K562 (cell line): ENCODE results near the gene SDR42E2. TPM values are rescaled to one million over a fixed set of nuclear protein-coding genes. Genes with fewer than 3 reads are reported as not detected.
A peak's percentile ranks its signal among the peaks of the same experiment; 100 is the strongest.

Source experiments
- ATF1 ChIP-seq, 2 experiments: fragments of 450-650 bp in 1 of 2; IDR thresholded peaks; 2 replicates each; pipeline ENCODE4 v1.6.1; 2016; ENCODE audit warnings: missing compliant biosample characterization in 1 of 2, missing genetic modification characterization in 1 of 2
- EHMT2 ChIP-seq: fragments of 450-650 bp; IDR thresholded peaks from 2 replicates; pipeline ENCODE4 v1.6.1; 2018; ENCODE audit warnings: antibody characterized with exemption
- ETV6 ChIP-seq, 3 experiments: fragments of 150-350 bp in 1 of 3; sonication (generic) in 1 of 3; formaldehyde crosslinking in 1 of 3; IDR thresholded peaks; 2 replicates each; pipeline versions ENCODE4 v1.6.1 to v1.8.0; 2014 to 2022; ENCODE audit warnings: borderline replicate concordance in 2 of 3, low read depth in 2 of 3, antibody characterized with exemption in 1 of 3, low read length in 1 of 3, mild to moderate bottlenecking in 1 of 3, missing genetic modification reagents in 1 of 3
- FOSL1 ChIP-seq: fragments of 200-800 bp; sonication (Bioruptor generic); conservative IDR thresholded peaks from 2 replicates; pipeline ENCODE4 v1.6.1; 2016; ENCODE audit warnings: missing genetic modification characterization, missing compliant biosample characterization
- GTF2F1 ChIP-seq: IDR thresholded peaks from 2 replicates; pipeline ENCODE4 v1.6.1; 2011; ENCODE audit warnings: low read depth, low read length, improper control_type of control experiment
- MAZ ChIP-seq, 2 experiments: fragments of 450-650 bp in 1 of 2; sonication (generic) in 1 of 2; formaldehyde crosslinking; IDR thresholded peaks in 1 of 2; conservative IDR thresholded peaks in 1 of 2; 2 replicates each; pipeline versions ENCODE4 v1.4.0 to v1.5.0; 2020; ENCODE audit warnings: mild to moderate bottlenecking in 1 of 2, missing genetic modification reagents in 1 of 2
- MXI1 ChIP-seq: IDR thresholded peaks from 2 replicates; pipeline ENCODE4 v1.6.1; 2011; ENCODE audit warnings: low read depth, mild to moderate bottlenecking, improper control_type of control experiment, low read length
- NCOA1 ChIP-seq: fragments of 450-650 bp; IDR thresholded peaks from 2 replicates; pipeline ENCODE4 v1.6.1; 2016; ENCODE audit warnings: low read depth
- RAD21 ChIP-seq, 2 experiments: fragments of 250-450 bp in 1 of 2; fragments of 450-650 bp in 1 of 2; sonication (Bioruptor Pico) in 1 of 2; formaldehyde crosslinking in 1 of 2; IDR thresholded peaks in 1 of 2; conservative IDR thresholded peaks in 1 of 2; 2 replicates each; pipeline versions ENCODE4 v1.4.0 to v1.8.0; 2020 to 2022; ENCODE audit warnings: mild to moderate bottlenecking in 2 of 2, moderate library complexity in 1 of 2
- RBM15 ChIP-seq: fragments of 200-400 bp; formaldehyde crosslinking; IDR thresholded peaks from 2 replicates; pipeline ENCODE4 v1.6.1; 2018; ENCODE audit warnings: mild to moderate bottlenecking, low read length, moderate library complexity; ENCODE audit not compliant: insufficient read depth
- RBM34 ChIP-seq: fragments of 200-400 bp; formaldehyde crosslinking; IDR thresholded peaks from 2 replicates; pipeline ENCODE4 v1.6.1; 2018; ENCODE audit warnings: low read length, borderline replicate concordance; ENCODE audit not compliant: insufficient read depth
- ZNF184 ChIP-seq: sonication (generic); formaldehyde crosslinking; IDR thresholded peaks from 2 replicates; pipeline ENCODE4 v1.5.0; 2020; ENCODE audit warnings: missing genetic modification reagents
- polyA plus RNA-seq, 8 experiments: library from polyadenylated mRNA; depleted of rRNA in 4 of 8; stranded (reverse) in 5 of 8; unstranded in 3 of 8; fragments of >200 nt; fragmentation: Nextera tagmentation in 2 of 8; fragmentation: Illumina TruSeq in 1 of 8; extraction: Ambion mirVana in 2 of 8; extraction: Trizol in 1 of 8; gene quantifications; 2 replicates each; pipeline versions ENCODE4 v1.2.1 to v1.2.3, GENCODE V29; 2011 to 2014; ENCODE audit warnings: inconsistent platforms in 1 of 8, missing spikeins in 1 of 8
- total RNA-seq, 7 experiments: library from RNA; depleted of rRNA in 6 of 7; stranded (reverse); fragments of >200 nt in 6 of 7; fragmentation: Illumina TruSeq in 2 of 7; extraction: Trizol in 2 of 7; gene quantifications; 2 replicates each; pipeline versions ENCODE4 v1.2.1 to v1.2.3, GENCODE V29; 2011 to 2021; ENCODE audit warnings: low replicate concordance in 1 of 7
- TF ChIP-seq, protein P1 (sequence below): fragments of 250-450 bp; sonication (Bioruptor Pico); IDR thresholded peaks from 2 replicates; pipeline ENCODE4 v1.9.0; 2021; ENCODE audit warnings: mild to moderate bottlenecking, inconsistent platforms
- TF ChIP-seq, protein P2 (sequence below), 2 experiments: IDR thresholded peaks; 2 replicates each; pipeline ENCODE4 v1.6.1; 2012; ENCODE audit warnings: improper control_type of control experiment in 2 of 2, low read depth in 2 of 2, low read length in 2 of 2, borderline replicate concordance in 1 of 2
- TF ChIP-seq, protein P3 (sequence below), 2 experiments: fragments of 450-650 bp; IDR thresholded peaks; 2 replicates each; pipeline ENCODE4 v1.6.1; 2016

Gene SDR42E2
- total and polyA plus RNA-seq, 9 of the 15 experiments (the other 6 are each of a cell fraction or from before 2014, with no cell fraction given) = 0.03 to 0.07 (median 0.04) TPM; not detected in 4

DNA sequence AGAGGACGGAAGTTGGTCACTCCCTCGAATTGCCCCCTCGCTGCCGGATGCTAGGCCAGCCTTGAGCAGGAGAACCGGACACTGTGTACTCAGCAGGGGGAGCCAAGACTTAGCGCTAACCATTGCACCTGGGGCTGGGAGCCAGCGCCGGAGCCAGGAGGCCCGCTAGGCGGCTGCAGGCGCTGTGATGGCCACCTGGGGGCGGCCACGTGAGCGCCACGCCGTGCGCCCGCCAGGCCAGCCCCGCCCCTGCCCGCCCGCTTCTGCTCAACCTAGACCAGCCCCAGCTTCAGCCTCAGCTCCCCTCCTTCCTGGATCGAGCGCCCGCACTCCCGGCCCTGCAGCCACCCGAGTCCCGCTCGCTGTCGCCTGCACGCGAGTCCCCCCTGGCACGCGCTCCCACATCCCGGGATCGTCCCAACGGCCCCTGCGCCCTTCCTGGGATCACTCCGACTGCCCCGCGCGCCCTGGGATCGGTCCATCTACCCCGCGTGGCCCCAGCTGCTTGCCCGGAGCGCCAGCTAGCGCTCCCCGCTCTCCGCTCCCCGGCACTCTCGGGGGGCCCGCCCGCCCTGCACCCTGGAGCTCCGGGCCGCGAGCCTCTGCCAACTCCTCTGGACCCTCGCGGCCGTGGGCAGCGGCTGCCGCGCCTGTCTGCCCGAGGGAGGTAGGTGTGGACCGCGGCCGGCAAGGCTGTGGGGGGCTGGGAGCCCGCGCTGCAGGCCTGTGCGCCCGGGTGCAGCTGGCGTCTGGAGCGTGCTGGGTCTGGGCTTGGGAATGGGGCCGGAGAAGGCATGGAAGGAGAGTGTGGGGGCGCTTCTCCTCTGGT, 43.9 kb downstream of the SDR42E2 start, which contains the start of gene EEF2K (continued):
- TF ChIP-seq, protein P1, sequence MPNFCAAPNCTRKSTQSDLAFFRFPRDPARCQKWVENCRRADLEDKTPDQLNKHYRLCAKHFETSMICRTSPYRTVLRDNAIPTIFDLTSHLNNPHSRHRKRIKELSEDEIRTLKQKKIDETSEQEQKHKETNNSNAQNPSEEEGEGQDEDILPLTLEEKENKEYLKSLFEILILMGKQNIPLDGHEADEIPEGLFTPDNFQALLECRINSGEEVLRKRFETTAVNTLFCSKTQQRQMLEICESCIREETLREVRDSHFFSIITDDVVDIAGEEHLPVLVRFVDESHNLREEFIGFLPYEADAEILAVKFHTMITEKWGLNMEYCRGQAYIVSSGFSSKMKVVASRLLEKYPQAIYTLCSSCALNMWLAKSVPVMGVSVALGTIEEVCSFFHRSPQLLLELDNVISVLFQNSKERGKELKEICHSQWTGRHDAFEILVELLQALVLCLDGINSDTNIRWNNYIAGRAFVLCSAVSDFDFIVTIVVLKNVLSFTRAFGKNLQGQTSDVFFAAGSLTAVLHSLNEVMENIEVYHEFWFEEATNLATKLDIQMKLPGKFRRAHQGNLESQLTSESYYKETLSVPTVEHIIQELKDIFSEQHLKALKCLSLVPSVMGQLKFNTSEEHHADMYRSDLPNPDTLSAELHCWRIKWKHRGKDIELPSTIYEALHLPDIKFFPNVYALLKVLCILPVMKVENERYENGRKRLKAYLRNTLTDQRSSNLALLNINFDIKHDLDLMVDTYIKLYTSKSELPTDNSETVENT (CRISPR knock-in tag) = peak; percentile 81
- TF ChIP-seq MXI1 (peak; percentile 94), NCOA1 (no peak), GTF2F1 (peak; percentile 78; the same call in 1 of the 2 replicates), FOSL1 (tag) (peak; percentile 16; the same call in 1 of the 2 replicates), ETV6 (IDR thresholded peaks at IDR 0.05; ENCODE audit: borderline replicate concordance in 1 of 2, low read depth in 2 of 2, low read length in 1 of 2) (no peak), ETV6 (CRISPR knock-in tag; IDR thresholded peaks at IDR 0.05; ENCODE audit: borderline replicate concordance) (peak; percentile 91), RBM34 (0 out of 2 replicates have a peak, but pooled peaks have one; percentile 94), EHMT2 (no peak), MAZ (CRISPR knock-in tag; conservative IDR thresholded peaks at IDR 0.05 in 1 of 2, IDR thresholded peaks at IDR 0.05 in 1 of 2) (peak; percentile 97 to 99), RAD21 (CRISPR knock-in tag; conservative IDR thresholded peaks at IDR 0.05 in 1 of 2, IDR thresholded peaks at IDR 0.05 in 1 of 2) (peak; percentile 90 to 94), ATF1 (CRISPR knock-in tag; IDR thresholded peaks at IDR 0.05) (no peak; the same call in 1 of the 2 replicates), ATF1 (tag; IDR thresholded peaks at IDR 0.05) (peak; percentile 75), RBM15 (no peak), ZNF184 (CRISPR knock-in tag) (no peak)
- TF ChIP-seq, protein P2, sequence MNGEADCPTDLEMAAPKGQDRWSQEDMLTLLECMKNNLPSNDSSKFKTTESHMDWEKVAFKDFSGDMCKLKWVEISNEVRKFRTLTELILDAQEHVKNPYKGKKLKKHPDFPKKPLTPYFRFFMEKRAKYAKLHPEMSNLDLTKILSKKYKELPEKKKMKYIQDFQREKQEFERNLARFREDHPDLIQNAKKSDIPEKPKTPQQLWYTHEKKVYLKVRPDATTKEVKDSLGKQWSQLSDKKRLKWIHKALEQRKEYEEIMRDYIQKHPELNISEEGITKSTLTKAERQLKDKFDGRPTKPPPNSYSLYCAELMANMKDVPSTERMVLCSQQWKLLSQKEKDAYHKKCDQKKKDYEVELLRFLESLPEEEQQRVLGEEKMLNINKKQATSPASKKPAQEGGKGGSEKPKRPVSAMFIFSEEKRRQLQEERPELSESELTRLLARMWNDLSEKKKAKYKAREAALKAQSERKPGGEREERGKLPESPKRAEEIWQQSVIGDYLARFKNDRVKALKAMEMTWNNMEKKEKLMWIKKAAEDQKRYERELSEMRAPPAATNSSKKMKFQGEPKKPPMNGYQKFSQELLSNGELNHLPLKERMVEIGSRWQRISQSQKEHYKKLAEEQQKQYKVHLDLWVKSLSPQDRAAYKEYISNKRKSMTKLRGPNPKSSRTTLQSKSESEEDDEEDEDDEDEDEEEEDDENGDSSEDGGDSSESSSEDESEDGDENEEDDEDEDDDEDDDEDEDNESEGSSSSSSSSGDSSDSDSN (IDR thresholded peaks at IDR 0.05; ENCODE audit: borderline replicate concordance in 1 of 2, low read depth in 2 of 2, low read length in 2 of 2) = peak in 1 of 2 experiments; percentile 97; a peak in 2 of 4 replicates
- TF ChIP-seq, protein P3, sequence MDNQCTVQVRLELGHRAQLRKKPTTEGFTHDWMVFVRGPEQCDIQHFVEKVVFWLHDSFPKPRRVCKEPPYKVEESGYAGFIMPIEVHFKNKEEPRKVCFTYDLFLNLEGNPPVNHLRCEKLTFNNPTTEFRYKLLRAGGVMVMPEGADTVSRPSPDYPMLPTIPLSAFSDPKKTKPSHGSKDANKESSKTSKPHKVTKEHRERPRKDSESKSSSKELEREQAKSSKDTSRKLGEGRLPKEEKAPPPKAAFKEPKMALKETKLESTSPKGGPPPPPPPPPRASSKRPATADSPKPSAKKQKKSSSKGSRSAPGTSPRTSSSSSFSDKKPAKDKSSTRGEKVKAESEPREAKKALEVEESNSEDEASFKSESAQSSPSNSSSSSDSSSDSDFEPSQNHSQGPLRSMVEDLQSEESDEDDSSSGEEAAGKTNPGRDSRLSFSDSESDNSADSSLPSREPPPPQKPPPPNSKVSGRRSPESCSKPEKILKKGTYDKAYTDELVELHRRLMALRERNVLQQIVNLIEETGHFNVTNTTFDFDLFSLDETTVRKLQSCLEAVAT (IDR thresholded peaks at IDR 0.05) = peak in 1 of 2 experiments; percentile 56; a peak in 1 of 4 replicates
